Upper lobe of left lung (tissue), 6 donors: ENCODE data around the gene VRK2. TPM values are rescaled to one million over a fixed set of nuclear protein-coding genes. Genes with fewer than 3 reads are reported as not detected.

Experiments
- ATAC-seq, 2 donors: fragments of 200-7000 bp; cut with Tn5 transposase; one replicate each; pipeline ENCODE4 v1.9.1; 2022; ENCODE audit warnings: mild to moderate bottlenecking in 2 of 2, moderate library complexity in 2 of 2; ENCODE audit not compliant: low FRiP score in 2 of 2
- DNase-seq, 2 donors: peaks; one replicate each; pipeline ENCODE4 v3.0.0-alpha.2; 2019 to 2020
- H3K27ac ChIP-seq, 4 donors: fragments of 200-600 bp; sonication (generic); one replicate each; pipeline ENCODE4 v1.5.1; 2016 to 2019
- H3K27me3 ChIP-seq, 4 donors: fragments of 200-600 bp; sonication (generic); one replicate each; pipeline ENCODE4 v1.5.1; 2017 to 2019
- H3K36me3 ChIP-seq, 4 donors: fragments of 200-600 bp; sonication (generic); one replicate each; pipeline ENCODE4 v1.5.1; 2016 to 2019
- H3K4me1 ChIP-seq, 4 donors: fragments of 200-600 bp; sonication (generic); one replicate each; pipeline ENCODE4 v1.5.1; 2018 to 2019
- H3K4me3 ChIP-seq, 4 donors: fragments of 200-600 bp; sonication (generic); one replicate each; pipeline ENCODE4 v1.5.1; 2017 to 2019; ENCODE audit warnings: mild to moderate bottlenecking in 2 of 4, moderate library complexity in 1 of 4
- H3K9me3 ChIP-seq, 4 donors: fragments of 200-600 bp; sonication (generic); one replicate each; pipeline ENCODE4 v1.5.1; 2018 to 2019
- EP300 ChIP-seq, 4 donors: sonication (generic); formaldehyde crosslinking; IDR thresholded peaks; one replicate each; pipeline ENCODE4 v1.5.1; 2017; ENCODE audit warnings: antibody characterized with exemption in 4 of 4, control low read depth in 2 of 4
- POLR2A ChIP-seq, 4 donors: fragments of 450-650 bp; IDR thresholded peaks; one replicate each; pipeline ENCODE4 v1.5.1; 2016 to 2017; ENCODE audit warnings: antibody characterized with exemption in 4 of 4, mild to moderate bottlenecking in 2 of 4
- POLR2AphosphoS5 ChIP-seq, 2 donors: sonication (generic); formaldehyde crosslinking; IDR thresholded peaks; one replicate each; pipeline ENCODE4 v1.5.1; 2017; ENCODE audit warnings: antibody characterized with exemption in 2 of 2
- WGBS, 2 donors: methylation state at CpG; one replicate each; pipeline ENCODE4 v1.1.5; 2017 to 2018; 5-methylcytosine and 5-hydroxymethylcytosine counted together
- total RNA-seq, 6 donors: library from RNA; depleted of rRNA in 4 of 6; stranded (reverse); fragments of >200 nt in 4 of 6; gene quantifications; one replicate each; pipeline versions ENCODE4 v1.1.0 to v1.2.1, GENCODE V29; 2016 to 2021
- TF ChIP-seq, protein P1 (sequence below), 6 experiments: fragments of 450-650 bp in 4 of 6; fragments of 200-600 bp in 2 of 6; sonication (generic) in 2 of 6; IDR thresholded peaks; one replicate each; pipeline ENCODE4 v1.5.1; 2016 to 2019; ENCODE audit warnings: antibody characterized with exemption in 6 of 6
- donor health status: DM: no; HTN: no; CAD: no; lungs with moderate emphysema.
- donor health status: DM: no; HTN: yes; CAD: no; lungs with severe emphysema.

VRK2 gene
- total RNA-seq, 6 donors from 2014 or later: 15.6 to 28.1 (median 22.8) TPM

DNA sequence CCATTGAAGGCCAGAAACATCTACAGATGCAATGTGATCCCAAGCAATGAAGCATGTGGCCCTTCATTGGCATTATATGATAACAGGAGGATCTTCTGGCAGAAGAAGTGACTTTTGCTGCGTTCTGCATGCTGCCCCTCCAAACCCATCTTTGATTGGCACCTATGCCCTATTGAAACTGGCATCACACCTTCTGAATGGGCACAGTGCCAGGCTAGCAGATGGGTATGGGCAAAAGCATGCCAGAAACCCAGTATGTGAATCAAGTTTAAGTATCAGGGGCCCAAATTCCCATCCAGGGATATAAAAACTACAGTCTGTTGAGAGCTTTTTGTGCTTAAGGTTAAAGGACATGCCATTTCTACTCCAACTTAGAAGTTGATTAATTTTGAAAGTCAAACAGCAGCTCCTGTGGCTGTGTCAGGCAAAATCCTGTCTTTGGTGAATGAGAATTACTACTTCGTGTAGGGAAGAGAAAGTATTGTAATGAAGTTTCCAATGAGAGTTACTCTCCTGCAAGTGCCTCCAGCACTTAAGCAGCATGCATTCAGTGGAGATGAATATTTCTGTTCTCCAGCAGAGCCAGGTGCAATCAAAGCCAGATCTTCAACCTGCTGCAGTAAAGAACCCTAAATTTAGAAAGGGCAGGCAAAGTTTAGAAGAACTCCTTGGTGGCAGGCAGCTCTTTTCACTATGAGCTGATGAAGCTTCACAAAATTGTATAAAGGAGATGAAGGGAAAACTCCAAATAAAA, 8.6 kb downstream of the VRK2 start:
- peaks cover 0 to 5% (median 0%) of the 10 kb centered on the region in 4 donors for H3K4me1 ChIP-seq
- H3K9me3 ChIP-seq: no peaks in the 10 kb centered on the region
- DNase-seq (no peak), ATAC-seq (no peak)
- 78 to 84% methylated on average over 2 of the region's 2 CpGs for WGBS, 2 donors
- TF ChIP-seq, protein P1, sequence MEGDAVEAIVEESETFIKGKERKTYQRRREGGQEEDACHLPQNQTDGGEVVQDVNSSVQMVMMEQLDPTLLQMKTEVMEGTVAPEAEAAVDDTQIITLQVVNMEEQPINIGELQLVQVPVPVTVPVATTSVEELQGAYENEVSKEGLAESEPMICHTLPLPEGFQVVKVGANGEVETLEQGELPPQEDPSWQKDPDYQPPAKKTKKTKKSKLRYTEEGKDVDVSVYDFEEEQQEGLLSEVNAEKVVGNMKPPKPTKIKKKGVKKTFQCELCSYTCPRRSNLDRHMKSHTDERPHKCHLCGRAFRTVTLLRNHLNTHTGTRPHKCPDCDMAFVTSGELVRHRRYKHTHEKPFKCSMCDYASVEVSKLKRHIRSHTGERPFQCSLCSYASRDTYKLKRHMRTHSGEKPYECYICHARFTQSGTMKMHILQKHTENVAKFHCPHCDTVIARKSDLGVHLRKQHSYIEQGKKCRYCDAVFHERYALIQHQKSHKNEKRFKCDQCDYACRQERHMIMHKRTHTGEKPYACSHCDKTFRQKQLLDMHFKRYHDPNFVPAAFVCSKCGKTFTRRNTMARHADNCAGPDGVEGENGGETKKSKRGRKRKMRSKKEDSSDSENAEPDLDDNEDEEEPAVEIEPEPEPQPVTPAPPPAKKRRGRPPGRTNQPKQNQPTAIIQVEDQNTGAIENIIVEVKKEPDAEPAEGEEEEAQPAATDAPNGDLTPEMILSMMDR (IDR thresholded peaks at IDR 0.05): no peak
- TF ChIP-seq POLR2AphosphoS5 (IDR thresholded peaks at IDR 0.05): no peak
- no peak overlapping the region for H3K4me3 ChIP-seq
- no peaks in the 10 kb centered on the region for H3K27me3 ChIP-seq
- H3K27ac ChIP-seq: no peak overlapping the region
- H3K36me3 ChIP-seq: peaks cover 0 to 21% (median 0%) of the 10 kb centered on the region in 4 donors

DNA sequence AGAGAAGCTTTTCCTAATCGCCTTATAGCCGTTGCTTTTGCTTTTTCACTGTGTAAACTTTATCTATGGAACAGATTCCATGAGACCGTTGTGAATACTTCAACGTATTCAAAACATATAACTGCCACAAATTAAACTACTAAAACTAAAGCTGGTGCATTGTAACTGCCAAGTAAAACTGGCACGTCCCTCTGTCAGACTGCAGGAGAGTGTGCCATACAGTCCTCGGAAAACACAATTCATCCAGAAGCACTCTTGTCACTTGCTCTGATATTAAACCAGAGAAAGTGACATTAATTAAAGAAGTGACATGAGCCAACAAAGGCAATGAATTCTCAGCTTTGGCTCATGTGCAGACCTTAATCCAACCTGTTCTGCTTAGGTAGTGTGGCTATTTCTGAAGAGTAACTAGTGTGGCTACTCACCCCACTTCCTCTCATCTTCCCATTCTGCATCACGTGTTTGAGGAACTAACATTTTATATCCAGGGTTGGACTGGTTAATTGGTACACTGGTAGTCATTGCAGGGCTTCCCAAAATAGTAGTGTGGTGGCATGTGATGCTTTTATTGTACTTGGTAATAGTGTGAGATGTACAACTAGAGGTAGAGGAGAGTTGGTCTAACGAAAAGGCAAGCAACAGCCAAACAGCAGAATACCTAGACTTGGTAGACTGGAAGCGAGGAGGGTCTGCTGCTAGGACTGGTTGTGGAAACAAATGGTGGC, 9.7 kb downstream of the VRK2 start:
- DNase-seq (no peak), ATAC-seq (no peak)
- Histone ChIP-seq H3K9me3 (no peaks in the 10 kb centered on the region), H3K36me3 (peaks cover 0 to 18% (median 0%) of the 10 kb centered on the region in 4 donors), H3K4me1 (peaks cover 0 to 5% (median 0%) of the 10 kb centered on the region in 4 donors), H3K27me3 (no peaks in the 10 kb centered on the region), H3K4me3 (no peak overlapping the region), H3K27ac (no peak overlapping the region)
- TF ChIP-seq, protein P1 (IDR thresholded peaks at IDR 0.05): no peak
- TF ChIP-seq POLR2A (IDR thresholded peaks at IDR 0.05) (no peak), POLR2AphosphoS5 (IDR thresholded peaks at IDR 0.05) (no peak), EP300 (IDR thresholded peaks at IDR 0.05) (no peak)
- 88 to 89% methylated on average over 9 of the region's 9 CpGs for WGBS, 2 donors

DNA sequence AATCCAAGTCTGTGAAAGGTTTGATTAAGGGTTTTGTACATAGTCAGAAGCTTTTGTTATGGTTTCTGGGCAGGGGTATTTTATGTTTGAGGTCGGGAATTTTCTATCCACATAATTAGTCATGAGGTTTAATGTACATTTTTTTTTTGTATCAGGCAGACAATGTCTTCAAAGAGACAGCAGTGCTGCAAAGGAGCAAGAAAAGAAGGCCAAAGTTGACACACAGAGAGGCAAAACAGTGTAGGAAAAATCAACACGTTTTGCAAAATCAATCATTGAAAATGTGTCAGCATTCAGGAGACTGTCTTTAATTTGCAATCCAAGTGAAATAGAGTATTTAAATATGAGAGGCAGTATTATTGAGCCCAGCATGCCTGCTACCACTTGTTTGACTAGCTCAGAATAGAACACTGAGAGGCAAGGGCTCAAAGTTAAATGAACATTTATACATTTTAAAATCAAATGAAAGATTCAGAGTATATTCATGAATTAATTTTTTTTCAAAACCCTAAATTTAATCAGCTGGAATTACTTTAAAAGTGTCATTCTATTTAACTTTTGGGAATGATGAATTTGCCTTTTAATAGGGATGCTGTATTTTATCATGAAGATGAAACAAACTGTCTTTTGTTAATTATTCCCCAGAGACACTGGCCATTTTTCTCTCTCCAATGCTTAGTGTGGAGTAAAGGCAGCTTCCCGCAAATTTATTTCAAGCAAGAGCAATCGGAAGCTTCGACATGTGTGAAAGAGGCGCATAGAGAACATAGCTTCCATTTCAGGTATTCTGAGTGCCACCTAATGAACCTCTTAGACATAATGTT, 11.3 kb downstream of the VRK2 start:
- Histone ChIP-seq H3K27me3 (no peaks in the 10 kb centered on the region), H3K4me1 (peaks cover 0 to 5% (median 0%) of the 10 kb centered on the region in 4 donors), H3K4me3 (no peak overlapping the region), H3K36me3 (peaks cover 0 to 18% (median 0%) of the 10 kb centered on the region in 4 donors), H3K9me3 (no peaks in the 10 kb centered on the region), H3K27ac (no peak overlapping the region)
- ATAC-seq (no peak), DNase-seq (no peak)
- no peak for TF ChIP-seq POLR2AphosphoS5 (IDR thresholded peaks at IDR 0.05)
- TF ChIP-seq, protein P1 (IDR thresholded peaks at IDR 0.05): no peak
- TF ChIP-seq EP300 (IDR thresholded peaks at IDR 0.05): no peak
- TF ChIP-seq POLR2A (IDR thresholded peaks at IDR 0.05): no peak
- WGBS, 2 donors: 83 to 91% methylated on average over 6 of the region's 6 CpGs

DNA sequence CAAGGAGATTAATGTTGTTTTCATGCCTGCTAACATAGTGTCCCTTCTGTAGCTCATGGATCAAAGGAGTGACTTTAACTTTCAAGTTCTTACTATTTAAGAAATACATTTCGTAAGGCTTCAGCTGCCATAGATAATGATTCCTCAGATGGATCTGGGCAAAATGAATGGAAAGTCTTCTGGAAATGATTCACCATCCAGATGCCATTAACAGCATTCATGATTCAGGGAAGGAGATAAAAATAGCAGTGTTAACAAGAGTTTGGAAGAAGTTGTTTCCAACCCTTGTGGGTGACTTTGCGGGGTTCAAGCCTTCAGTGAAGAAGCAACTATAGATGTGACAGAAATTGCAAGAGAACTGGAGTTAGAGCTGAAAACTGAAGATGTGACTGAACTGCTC, 17.0 kb downstream of the VRK2 start:
- ATAC-seq: no peak
- no peaks in the 10 kb centered on the region for H3K27me3 ChIP-seq
- H3K4me1 ChIP-seq: no peaks in the 10 kb centered on the region
- H3K4me3 ChIP-seq: no peak overlapping the region
- H3K27ac ChIP-seq: no peak overlapping the region
- TF ChIP-seq POLR2A (IDR thresholded peaks at IDR 0.05) (no peak), POLR2AphosphoS5 (IDR thresholded peaks at IDR 0.05) (no peak), EP300 (IDR thresholded peaks at IDR 0.05) (no peak)
- TF ChIP-seq, protein P1 (IDR thresholded peaks at IDR 0.05): no peak
- H3K36me3 ChIP-seq: peaks cover 0 to 6% (median 0%) of the 10 kb centered on the region in 4 donors
- no peak for DNase-seq
- WGBS, 2 donors: 94 to 98% methylated on average over 2 of the region's 2 CpGs
- H3K9me3 ChIP-seq: no peaks in the 10 kb centered on the region
